ENCODE results near the gene DENND5B.
"Not testable (repeated sequence)": the region's sequence is repeated elsewhere in the genome, so short reads cannot be mapped to it uniquely, and the experiment has no call there.

DENND5B gene

DNA sequence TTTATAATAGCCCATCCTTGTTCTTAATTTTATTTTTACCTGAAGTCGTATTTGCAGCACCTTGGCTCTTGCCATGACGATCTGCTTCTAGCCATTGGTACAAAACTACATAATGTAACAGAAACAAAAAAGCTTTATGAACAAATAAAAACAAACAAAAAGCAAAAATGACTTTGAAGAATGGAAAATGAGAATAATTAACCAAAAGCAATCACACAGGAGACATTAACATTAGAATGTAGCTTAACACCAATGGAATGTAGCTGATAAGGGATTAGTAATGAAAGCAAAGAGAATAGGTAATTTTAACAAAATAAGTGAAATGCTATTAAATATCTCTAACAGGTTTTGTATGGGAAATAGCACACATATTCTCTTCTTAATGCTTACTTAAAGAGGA lies 91.4 kb downstream of the DENND5B start:
- no peak for DNase-seq

- no peak for DNase-seq
Measured at GRCh38 chr12:31498424-31498823, 92.5 kb downstream of the DENND5B start.

GRCh38 chr12:31496257-31496656 lies 94.7 kb downstream of the DENND5B start:
- no peak for DNase-seq

DNA sequence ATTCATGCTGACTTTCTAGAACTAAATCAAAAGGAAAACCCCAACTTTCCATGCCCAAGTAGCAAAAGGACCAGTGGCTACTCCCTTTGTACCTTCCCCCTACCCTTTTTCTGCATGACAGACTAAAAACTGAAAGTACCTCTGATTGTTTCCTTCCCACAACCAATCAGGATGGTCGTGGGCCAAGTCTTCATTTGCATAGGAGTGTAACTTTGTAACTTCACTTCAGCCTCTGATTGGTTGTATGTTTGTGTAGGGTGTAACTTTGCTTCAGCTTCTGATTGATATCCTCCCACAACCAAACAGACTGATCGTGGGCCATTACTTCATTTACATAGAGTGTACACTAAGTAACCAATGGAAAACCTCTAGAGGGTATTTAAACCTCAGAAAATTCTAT lies 96.5 kb downstream of the DENND5B start:
- DNase-seq: no peak

DNA sequence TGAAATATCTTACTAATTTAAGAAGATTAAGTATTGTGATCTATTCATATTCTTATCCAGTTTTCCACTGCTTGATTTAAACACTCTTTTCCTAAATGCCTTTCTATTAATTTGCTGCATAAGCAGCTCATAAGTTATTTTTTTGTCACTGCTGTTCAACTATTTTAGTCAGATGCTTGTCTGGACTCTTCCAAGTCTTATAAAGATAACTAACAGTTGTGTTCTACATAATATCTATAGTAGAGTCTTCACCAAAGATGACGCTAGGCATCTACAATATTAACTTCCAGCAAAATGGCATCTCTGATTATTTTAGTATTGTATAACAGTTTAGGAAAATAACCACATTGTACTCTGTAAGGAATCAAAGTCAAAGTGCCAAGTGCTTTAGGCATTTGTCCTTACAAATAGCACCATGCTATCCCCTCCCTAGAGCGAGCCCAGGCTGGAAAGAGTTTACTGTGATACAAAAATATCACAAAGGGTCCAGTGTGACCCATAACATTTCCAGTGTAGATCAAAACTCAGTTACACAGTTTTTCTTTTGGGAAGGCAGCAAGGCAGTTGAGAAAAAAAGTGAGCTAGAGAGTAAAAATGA lies 98.2 kb downstream of the DENND5B start:
- DNase-seq: no peak

- no peak for DNase-seq
Measured at GRCh38 chr12:31491841-31492598, 98.9 kb downstream of the DENND5B start.

DNA sequence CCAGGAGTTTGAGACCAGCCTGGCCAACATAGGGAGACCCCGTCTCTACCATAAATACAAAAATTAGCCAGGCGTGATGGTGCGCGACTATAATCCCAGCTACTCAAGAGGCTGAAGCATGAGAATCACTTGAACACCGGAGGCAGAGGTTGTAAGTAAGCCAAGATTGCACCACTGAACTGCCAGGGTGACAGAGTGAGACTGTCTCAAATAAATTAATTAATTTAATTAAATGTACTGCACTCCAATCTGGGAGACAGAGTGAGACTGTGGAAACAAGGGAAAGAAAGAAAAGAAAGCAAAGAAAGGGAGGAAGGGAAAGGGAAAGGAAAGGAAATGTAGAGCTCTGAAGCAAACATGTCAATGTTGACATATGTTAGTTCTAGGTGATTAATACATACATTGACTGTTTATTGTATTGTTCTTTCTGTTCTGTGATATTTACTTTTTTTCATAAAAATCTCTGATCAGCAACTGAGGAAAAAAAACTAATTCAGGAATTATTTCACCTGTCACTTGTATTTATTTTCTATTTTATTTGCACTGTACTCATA lies 99.6 kb downstream of the DENND5B start:
- no peak for DNase-seq

DNA sequence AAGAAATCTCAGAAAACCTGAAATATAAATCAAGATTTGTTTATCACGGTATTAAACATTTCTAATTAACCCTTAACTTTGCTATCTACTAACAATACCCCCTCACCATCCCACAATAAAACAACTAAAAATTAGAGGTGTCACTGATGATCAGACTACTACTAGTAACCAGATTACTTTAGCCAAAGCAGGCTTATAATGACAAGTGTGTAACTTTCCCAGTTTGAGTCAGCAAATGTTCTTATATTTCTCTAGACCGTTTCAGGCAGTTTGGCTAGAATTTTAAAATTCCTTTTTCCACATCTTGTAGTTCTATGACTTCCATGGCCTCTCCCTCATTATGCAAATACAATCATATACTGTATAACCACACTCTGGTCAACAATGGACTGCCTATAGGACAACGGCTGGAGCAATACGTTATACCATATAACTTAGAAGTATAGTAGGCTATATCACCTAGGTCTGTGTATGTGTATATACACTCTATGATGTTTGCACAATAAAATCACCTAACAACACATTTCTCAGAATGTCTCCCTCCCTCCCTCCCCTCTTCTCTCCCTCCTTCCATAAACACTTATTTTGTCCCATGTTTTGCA lies 102.1 kb downstream of the DENND5B start:
- no peak for DNase-seq

DNA sequence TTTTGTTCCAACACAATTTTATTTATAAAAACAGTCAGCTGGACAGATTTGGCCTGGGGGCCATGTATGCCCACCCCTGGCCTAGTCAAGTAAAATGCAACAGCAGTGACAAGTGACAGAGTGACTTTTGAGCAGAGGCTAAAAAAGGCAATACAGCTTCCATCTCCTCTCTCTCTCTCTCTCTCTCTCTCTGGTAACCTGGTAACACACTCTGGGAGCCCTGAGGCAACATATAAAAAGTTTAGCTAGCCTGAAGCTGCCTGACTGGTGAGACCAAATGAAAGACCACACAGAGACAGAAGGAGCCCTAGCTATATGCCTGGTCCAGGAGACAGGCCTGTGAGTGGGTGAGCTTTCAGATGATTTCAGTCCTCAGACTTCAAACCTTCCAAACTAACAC lies 105.4 kb downstream of the DENND5B start:
- DNase-seq: no peak

DNA sequence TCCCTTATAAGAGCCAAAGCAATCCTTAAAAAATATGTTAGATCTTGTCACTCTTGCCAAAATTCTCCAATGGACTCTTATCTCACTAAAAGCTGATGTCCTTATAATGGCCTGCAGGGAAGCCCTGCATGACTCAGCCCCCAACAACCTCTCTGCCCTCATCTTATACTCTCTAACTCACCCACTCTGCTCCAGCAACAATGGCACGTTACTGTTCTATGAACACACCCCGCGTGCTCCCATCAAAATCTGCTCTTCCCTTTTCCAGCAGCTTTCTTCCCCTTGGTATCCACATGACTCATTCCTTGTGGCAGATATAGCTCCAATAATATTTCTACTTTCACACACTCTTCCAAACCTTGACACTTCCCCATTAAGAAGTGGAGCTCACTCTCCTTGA lies 108.1 kb downstream of the DENND5B start:
- no peak for DNase-seq

GRCh38 chr12:31481415-31481814 lies 109.5 kb downstream of the DENND5B start:
- DNase-seq: no peak

- no peak for DNase-seq
Measured at GRCh38 chr12:31479516-31480210, 111.3 kb downstream of the DENND5B start.

DNA sequence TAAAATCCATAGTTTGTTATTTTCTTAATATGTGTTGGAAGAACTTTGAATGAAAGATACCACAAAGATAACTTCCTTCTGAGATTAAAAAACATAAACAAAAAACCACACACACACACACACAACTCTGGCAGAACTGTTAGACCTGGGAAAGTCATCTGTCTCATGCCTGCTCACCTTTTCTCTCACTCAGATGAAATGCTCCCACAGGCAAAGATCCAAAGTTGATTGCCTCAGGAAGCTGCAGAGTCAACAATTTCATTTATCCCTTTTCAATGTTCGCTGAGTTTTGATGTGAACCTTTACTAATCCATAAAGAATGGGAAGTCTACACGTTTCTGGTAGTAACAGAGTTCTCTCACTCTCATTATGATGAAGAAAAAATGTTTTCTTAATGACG lies 112.0 kb downstream of the DENND5B start:
- no peak for DNase-seq

GRCh38 chr12:31478425-31478824 lies 112.5 kb downstream of the DENND5B start:
- no peak for DNase-seq

GRCh38 chr12:31477687-31478086 lies 113.2 kb downstream of the DENND5B start:
- DNase-seq: no peak

DNA sequence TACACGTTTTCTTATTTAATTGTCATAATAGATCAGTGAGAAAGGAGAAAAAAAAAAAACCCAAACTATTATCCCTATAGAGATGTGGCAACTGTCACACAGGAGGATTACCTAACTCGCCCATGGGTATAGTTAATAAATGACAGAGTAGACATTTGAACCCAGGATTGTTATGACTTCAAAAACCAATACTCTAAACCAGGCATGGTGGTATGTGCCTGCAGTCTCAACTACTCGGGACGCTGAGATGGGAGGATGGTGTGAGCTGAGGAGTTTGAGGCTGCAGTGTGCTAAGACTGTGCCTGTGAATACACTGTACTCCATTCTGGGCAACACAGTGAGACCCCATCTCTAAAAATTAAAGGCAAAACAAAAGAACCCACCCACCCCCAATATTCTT lies 114.5 kb downstream of the DENND5B start:
- no peak for DNase-seq

GRCh38 chr12:31475610-31476009 lies 115.3 kb downstream of the DENND5B start:
- not testable (repeated sequence) for DNase-seq

GRCh38 chr12:31474751-31475150 lies 116.2 kb downstream of the DENND5B start:
- DNase-seq: no peak

DNA sequence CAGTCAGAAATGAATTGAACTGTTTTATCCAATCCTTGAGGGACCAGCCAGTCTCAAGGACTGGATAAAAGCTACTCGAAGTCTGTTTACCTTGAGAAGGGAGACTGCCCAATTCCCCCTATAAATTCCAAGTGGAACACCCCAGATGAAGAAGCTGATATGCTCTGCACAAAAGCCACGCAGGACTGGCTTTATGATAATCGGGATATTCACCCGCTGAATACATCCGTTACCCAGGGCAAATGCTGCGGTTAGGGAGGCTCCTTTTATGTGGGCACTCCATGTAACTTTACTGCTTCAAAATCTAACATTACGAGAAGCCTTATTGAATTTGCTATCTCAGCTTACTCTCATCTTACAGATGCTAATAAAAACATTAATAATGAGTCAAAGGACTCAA lies 119.1 kb downstream of the DENND5B start:
- DNase-seq: no peak

- DNase-seq: no peak
Measured at GRCh38 chr12:31471051-31471450, 119.9 kb downstream of the DENND5B start.

GRCh38 chr12:31470459-31470858 lies 120.5 kb downstream of the DENND5B start:
- DNase-seq: no peak

DNA sequence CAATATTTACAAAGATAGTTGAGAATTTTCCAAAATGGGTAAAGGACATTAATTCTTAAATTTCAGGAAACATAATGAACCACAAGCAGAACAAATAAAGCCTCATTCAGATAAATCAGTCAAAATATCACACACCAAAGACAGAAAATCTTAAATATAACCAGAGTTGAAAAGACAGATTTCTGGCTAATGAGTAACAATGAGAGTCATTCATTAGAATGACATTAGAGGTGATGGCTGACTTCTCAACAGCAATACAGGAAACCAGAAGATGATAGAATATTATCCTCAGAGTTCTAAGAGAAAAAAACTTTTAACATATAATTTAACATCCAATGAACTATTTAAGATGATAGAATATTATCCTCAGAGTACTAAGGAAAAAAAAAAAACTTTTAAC lies 124.2 kb downstream of the DENND5B start:
- DNase-seq: no peak

DNA sequence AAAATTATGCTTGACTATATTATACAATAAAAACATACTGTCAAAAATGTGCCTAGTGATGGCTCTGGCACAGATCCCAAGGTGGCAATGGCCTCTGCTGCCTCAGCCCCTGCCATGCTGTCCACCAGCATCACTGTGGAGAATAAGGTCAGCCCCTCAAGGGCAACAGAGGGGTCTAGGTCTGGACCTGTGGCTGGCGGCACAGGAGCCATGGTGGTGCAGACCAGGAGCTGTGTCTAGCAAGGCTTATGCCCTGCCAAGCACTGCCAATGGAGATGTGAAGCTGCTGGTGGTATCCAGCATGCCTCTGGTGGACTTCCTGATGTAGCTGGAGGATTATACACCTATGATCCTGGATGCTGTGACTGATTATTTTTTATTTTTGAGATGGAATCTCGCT lies 125.9 kb downstream of the DENND5B start:
- DNase-seq: no peak

DNA sequence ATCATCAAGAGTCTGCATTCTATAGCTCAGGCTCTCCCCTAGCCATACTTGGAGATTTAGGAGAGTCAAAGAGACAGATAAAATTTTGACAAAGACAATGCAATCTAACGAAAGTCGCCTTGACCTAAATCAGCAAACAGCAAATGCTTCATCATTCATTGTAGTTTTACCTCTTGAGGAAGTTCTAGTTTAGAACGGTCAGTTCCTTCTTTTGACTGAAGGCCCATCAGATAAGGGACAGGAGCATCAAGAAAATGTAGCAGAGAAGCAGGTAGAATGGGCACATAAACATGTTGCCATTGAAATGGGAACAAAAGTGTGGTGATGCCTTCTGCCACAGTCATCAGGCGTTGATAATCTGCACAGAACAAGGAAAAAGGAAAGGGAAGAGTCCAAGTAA lies 130.9 kb downstream of the DENND5B start:
- DNase-seq: no peak

Measured in GF-D8 (cell line).